GM12878 (cell line): ENCODE results near the gene CENPK. TPM values are rescaled to one million over a fixed set of nuclear protein-coding genes. Genes with fewer than 3 reads are reported as not detected.
A peak's percentile ranks its signal among the peaks of the same experiment; 100 is the strongest.

Experiments
- CREB1 ChIP-seq: IDR thresholded peaks from 2 replicates; pipeline ENCODE4 v1.6.1; 2012; ENCODE audit warnings: low read depth, mild to moderate bottlenecking, inconsistent platforms
- DPF2 ChIP-seq: fragments of 450-650 bp; IDR thresholded peaks from 2 replicates; pipeline ENCODE4 v1.6.1; 2017; ENCODE audit warnings: mild to moderate bottlenecking
- ETV6 ChIP-seq, 2 experiments: fragments of 450-650 bp in 1 of 2; IDR thresholded peaks in 1 of 2; conservative IDR thresholded peaks in 1 of 2; 2 replicates each; pipeline ENCODE4 v1.6.1; 2014; ENCODE audit warnings: antibody characterized with exemption in 1 of 2, borderline replicate concordance in 1 of 2, low read depth in 1 of 2, mild to moderate bottlenecking in 1 of 2, moderate library complexity in 1 of 2
- FOS ChIP-seq: IDR thresholded peaks from 3 replicates; pipeline ENCODE4 v1.6.1; 2011; ENCODE audit warnings: borderline replicate concordance; ENCODE audit not compliant: insufficient read length; ENCODE audit errors: extremely low read depth
- JUND ChIP-seq: IDR thresholded peaks from 2 replicates; pipeline ENCODE4 v1.6.1; 2012; ENCODE audit warnings: low read depth, mild to moderate bottlenecking, low read length, improper control_type of control experiment, moderate library complexity
- KDM1A ChIP-seq: fragments of 200-600 bp; sonication (generic); IDR thresholded peaks from 2 replicates; pipeline ENCODE4 v1.6.1; 2016; ENCODE audit warnings: borderline replicate concordance
- KLF5 ChIP-seq: fragments of 450-650 bp; IDR thresholded peaks from 2 replicates; pipeline ENCODE4 v1.6.1; 2014; ENCODE audit warnings: mild to moderate bottlenecking; ENCODE audit not compliant: partially characterized antibody
- MEF2B ChIP-seq: fragments of 450-650 bp; IDR thresholded peaks from 2 replicates; pipeline ENCODE4 v1.6.1; 2018; ENCODE audit warnings: mild to moderate bottlenecking, moderate library complexity; ENCODE audit not compliant: partially characterized antibody, poor library complexity, severe bottlenecking
- NFIC ChIP-seq: IDR thresholded peaks from 2 replicates; pipeline ENCODE4 v1.6.1; 2012; ENCODE audit warnings: low read depth, mild to moderate bottlenecking, inconsistent platforms, low read length, moderate library complexity
- NFYB ChIP-seq: IDR thresholded peaks from 2 replicates; pipeline ENCODE4 v1.6.1; 2011; ENCODE audit warnings: low read depth, mild to moderate bottlenecking, low read length, improper control_type of control experiment, moderate library complexity; ENCODE audit not compliant: insufficient read depth
- NRF1 ChIP-seq: conservative IDR thresholded peaks from 2 replicates; pipeline ENCODE4 v1.6.1; 2011; ENCODE audit warnings: mild to moderate bottlenecking, low read depth, low read length, improper control_type of control experiment
- RELA ChIP-seq: fragments of 450-650 bp; IDR thresholded peaks from 2 replicates; pipeline ENCODE4 v1.8.0; 2014; ENCODE audit warnings: borderline replicate concordance; ENCODE audit not compliant: partially characterized antibody
- TAF1 ChIP-seq: IDR thresholded peaks from 2 replicates; pipeline ENCODE4 v1.6.1; 2011; ENCODE audit warnings: mild to moderate bottlenecking, low read depth, low read length, borderline replicate concordance
- TCF12 ChIP-seq: IDR thresholded peaks from 2 replicates; pipeline ENCODE4 v1.6.1; 2011; ENCODE audit warnings: low read depth, mild to moderate bottlenecking, low read length
- polyA plus RNA-seq, 11 experiments: library from polyadenylated mRNA; depleted of rRNA in 4 of 11; unstranded in 6 of 11; stranded (reverse) in 5 of 11; fragments of >200 nt; fragmentation: Nextera tagmentation in 4 of 11; fragmentation: Illumina TruSeq in 1 of 11; extraction: Ambion mirVana in 4 of 11; extraction: Trizol in 1 of 11; gene quantifications; 1 replicate in 1 of 11; 2 replicates in 10 of 11; pipeline versions ENCODE4 v1.2.1 to v1.2.3, GENCODE V29; 2011 to 2016; ENCODE audit warnings: inconsistent platforms in 2 of 11, missing spikeins in 2 of 11, low read depth in 1 of 11
- total RNA-seq, 4 experiments: library from RNA; depleted of rRNA in 3 of 4; stranded (reverse); fragments of >200 nt in 3 of 4; fragmentation: Illumina TruSeq in 1 of 4; extraction: Trizol in 1 of 4; gene quantifications; 2 replicates each; pipeline versions ENCODE4 v1.2.1 to v1.2.3, GENCODE V29; 2013 to 2021
- TF ChIP-seq, protein P1 (sequence below): fragments of 450-650 bp; conservative IDR thresholded peaks from 2 replicates; pipeline ENCODE4 v1.6.1; 2017; ENCODE audit warnings: mild to moderate bottlenecking, moderate library complexity
- TF ChIP-seq, protein P2 (sequence below): IDR thresholded peaks from 2 replicates; pipeline ENCODE4 v1.6.1; 2012; ENCODE audit warnings: mild to moderate bottlenecking, low read depth, low read length
- TF ChIP-seq, protein P3 (sequence below): fragments of 450-650 bp; IDR thresholded peaks from 2 replicates; pipeline ENCODE4 v1.6.1; 2017; ENCODE audit warnings: low read depth, mild to moderate bottlenecking, moderate library complexity

The CENPK gene
- total and polyA plus RNA-seq, 10 of the 15 experiments (the other 5 are each of a cell fraction or from before 2014, with no cell fraction given) = 29.5 to 94.3 (median 43.2) TPM

DNA sequence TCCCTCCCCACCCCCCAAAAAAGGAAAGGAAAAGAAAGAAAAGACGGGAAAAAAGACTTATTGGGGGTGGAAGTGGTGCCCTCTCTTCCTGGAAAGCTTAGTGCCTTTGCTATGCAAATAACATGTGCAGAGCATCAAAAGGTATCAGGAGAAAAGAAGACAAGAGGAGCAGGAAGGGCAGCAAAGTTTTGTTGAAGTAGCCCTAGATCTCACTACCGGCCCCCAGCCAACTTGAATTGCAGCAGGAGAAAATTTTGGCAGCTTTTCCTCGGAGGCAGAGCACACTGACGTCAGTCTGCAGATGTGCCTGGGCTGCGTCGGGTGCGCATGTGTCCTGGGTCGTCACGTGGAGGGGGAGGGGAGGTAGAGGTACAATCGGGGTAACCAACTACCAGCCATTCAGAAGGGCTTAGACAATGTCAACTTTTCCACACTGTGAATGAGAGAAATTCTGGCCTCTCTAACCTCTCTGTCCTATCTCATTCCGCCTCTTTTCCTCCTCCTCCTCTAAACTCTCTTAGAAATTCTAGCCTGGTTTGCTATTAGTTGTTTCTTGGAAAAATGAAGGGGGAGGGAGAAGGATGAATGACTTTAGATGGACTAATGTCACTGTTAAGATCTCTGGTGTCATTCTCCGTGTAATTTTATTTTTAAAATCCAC, 81.2 kb downstream of the CENPK start, which contains the start of gene ADAMTS6 (continued):
- TF ChIP-seq, protein P1, sequence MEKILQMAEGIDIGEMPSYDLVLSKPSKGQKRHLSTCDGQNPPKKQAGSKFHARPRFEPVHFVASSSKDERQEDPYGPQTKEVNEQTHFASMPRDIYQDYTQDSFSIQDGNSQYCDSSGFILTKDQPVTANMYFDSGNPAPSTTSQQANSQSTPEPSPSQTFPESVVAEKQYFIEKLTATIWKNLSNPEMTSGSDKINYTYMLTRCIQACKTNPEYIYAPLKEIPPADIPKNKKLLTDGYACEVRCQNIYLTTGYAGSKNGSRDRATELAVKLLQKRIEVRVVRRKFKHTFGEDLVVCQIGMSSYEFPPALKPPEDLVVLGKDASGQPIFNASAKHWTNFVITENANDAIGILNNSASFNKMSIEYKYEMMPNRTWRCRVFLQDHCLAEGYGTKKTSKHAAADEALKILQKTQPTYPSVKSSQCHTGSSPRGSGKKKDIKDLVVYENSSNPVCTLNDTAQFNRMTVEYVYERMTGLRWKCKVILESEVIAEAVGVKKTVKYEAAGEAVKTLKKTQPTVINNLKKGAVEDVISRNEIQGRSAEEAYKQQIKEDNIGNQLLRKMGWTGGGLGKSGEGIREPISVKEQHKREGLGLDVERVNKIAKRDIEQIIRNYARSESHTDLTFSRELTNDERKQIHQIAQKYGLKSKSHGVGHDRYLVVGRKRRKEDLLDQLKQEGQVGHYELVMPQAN = peak; percentile 50
- TF ChIP-seq, protein P2, sequence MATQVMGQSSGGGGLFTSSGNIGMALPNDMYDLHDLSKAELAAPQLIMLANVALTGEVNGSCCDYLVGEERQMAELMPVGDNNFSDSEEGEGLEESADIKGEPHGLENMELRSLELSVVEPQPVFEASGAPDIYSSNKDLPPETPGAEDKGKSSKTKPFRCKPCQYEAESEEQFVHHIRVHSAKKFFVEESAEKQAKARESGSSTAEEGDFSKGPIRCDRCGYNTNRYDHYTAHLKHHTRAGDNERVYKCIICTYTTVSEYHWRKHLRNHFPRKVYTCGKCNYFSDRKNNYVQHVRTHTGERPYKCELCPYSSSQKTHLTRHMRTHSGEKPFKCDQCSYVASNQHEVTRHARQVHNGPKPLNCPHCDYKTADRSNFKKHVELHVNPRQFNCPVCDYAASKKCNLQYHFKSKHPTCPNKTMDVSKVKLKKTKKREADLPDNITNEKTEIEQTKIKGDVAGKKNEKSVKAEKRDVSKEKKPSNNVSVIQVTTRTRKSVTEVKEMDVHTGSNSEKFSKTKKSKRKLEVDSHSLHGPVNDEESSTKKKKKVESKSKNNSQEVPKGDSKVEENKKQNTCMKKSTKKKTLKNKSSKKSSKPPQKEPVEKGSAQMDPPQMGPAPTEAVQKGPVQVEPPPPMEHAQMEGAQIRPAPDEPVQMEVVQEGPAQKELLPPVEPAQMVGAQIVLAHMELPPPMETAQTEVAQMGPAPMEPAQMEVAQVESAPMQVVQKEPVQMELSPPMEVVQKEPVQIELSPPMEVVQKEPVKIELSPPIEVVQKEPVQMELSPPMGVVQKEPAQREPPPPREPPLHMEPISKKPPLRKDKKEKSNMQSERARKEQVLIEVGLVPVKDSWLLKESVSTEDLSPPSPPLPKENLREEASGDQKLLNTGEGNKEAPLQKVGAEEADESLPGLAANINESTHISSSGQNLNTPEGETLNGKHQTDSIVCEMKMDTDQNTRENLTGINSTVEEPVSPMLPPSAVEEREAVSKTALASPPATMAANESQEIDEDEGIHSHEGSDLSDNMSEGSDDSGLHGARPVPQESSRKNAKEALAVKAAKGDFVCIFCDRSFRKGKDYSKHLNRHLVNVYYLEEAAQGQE = no peak
- TF ChIP-seq NRF1 (peak; percentile 76), JUND (no peak), KLF5 (peak; percentile 50), NFIC (0 out of 2 replicates have a peak, but pooled peaks have one; percentile 15), TAF1 (peak; percentile 23; the same call in 1 of the 2 replicates), DPF2 (0 out of 2 replicates have a peak, but pooled peaks have one; percentile 31), KDM1A (no peak), MEF2B (peak; percentile 19), NFYB (no peak), RELA (peak; percentile 38), TCF12 (0 out of 2 replicates have a peak, but pooled peaks have one; percentile 34), FOS (no peak), ETV6 (conservative IDR thresholded peaks at IDR 0.05 in 1 of 2, IDR thresholded peaks at IDR 0.05 in 1 of 2; ENCODE audit: borderline replicate concordance in 1 of 2, low read depth in 1 of 2) (no peak; a peak in 1 of 4 replicates), CREB1 (peak; percentile 88)
- TF ChIP-seq, protein P3, sequence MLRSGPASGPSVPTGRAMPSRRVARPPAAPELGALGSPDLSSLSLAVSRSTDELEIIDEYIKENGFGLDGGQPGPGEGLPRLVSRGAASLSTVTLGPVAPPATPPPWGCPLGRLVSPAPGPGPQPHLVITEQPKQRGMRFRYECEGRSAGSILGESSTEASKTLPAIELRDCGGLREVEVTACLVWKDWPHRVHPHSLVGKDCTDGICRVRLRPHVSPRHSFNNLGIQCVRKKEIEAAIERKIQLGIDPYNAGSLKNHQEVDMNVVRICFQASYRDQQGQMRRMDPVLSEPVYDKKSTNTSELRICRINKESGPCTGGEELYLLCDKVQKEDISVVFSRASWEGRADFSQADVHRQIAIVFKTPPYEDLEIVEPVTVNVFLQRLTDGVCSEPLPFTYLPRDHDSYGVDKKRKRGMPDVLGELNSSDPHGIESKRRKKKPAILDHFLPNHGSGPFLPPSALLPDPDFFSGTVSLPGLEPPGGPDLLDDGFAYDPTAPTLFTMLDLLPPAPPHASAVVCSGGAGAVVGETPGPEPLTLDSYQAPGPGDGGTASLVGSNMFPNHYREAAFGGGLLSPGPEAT = peak; percentile 40; the same call in 1 of the 2 replicates
